Measurements from ENCODE around the gene METTL17. TPM values are rescaled to one million over a fixed set of nuclear protein-coding genes. Genes with fewer than 3 reads are reported as not detected.

The METTL17 gene
- total RNA-seq, 1 donor from 2014 or later, result 63.5 TPM

DNA sequence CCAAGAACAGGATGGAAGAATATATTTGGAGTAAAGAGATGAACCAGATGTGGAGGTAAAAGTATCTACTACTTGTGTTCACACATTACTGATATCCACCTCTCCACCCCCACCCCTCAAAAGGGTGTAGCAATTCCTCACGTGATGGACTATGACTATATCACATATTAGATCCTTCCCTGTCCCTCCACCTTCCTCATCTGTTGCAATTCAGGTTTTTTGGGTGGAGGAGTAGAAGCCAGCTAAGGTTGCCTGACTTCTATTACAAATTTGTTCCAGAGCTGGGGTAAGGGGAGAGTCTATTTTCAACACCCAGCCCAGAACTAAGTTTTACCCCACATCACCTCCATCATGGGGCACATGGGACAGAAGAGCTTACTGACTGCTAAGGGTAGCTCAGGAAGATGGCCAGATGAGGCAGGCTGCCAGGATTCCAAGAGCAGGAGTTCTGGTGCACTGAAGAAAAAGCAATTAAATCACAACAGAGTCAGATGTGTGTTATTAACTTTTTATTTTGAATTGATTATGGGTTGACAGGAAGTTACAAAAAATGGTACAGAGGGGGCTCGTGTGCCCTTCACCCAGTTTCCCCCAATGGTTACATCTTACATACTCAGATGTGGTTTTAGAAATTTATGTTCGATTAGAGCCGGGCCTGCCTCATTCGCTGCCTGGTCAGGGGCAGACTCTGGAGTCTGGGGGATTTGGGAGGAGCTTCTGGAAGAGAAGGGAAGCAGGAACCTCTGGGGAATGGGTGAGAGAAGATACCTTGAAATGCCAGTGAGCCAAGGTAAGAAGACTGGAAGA lies 42.7 kb downstream of the METTL17 start:
- DNase-seq (ENCODE audit: low read depth), result no peak
- TF ChIP-seq, protein P1, sequence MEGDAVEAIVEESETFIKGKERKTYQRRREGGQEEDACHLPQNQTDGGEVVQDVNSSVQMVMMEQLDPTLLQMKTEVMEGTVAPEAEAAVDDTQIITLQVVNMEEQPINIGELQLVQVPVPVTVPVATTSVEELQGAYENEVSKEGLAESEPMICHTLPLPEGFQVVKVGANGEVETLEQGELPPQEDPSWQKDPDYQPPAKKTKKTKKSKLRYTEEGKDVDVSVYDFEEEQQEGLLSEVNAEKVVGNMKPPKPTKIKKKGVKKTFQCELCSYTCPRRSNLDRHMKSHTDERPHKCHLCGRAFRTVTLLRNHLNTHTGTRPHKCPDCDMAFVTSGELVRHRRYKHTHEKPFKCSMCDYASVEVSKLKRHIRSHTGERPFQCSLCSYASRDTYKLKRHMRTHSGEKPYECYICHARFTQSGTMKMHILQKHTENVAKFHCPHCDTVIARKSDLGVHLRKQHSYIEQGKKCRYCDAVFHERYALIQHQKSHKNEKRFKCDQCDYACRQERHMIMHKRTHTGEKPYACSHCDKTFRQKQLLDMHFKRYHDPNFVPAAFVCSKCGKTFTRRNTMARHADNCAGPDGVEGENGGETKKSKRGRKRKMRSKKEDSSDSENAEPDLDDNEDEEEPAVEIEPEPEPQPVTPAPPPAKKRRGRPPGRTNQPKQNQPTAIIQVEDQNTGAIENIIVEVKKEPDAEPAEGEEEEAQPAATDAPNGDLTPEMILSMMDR (conservative IDR thresholded peaks at IDR 0.05; ENCODE audit: low read depth, low read length), result no peak
- no peak overlapping the region for H3K4me3 ChIP-seq (ENCODE audit: low read depth, low read length)

DNA sequence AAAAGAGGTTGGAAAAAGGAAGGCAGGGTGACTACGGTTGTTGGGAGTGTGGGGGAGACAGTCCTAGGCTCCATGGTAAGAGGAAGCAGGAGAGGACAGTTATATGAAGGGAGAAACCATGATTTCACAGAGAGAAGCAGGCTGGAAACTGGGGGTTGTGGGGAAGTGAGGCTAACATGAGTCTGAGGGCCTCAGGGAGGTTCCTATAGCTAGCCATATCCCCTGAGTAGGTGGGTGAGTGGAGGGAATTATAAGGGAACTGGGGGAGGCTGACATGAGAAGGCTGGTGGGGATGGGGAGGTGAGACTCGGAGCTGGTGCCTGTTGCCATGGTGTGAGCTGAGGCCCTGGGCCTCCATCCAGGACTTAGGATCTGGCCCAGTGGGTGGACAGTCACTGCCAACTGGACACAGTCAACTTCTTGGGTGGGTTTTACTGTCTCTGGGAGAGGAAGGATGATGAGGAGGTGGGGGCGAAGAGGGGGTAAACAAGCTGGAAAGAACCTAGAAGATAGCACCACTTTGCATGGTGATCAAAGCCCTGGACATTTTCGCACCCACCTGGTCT lies 43.4 kb downstream of the METTL17 start:
- H3K4me3 ChIP-seq (ENCODE audit: low read depth, low read length), result no peak overlapping the region
- TF ChIP-seq, protein P1 (conservative IDR thresholded peaks at IDR 0.05; ENCODE audit: low read depth, low read length), result no peak

DNA sequence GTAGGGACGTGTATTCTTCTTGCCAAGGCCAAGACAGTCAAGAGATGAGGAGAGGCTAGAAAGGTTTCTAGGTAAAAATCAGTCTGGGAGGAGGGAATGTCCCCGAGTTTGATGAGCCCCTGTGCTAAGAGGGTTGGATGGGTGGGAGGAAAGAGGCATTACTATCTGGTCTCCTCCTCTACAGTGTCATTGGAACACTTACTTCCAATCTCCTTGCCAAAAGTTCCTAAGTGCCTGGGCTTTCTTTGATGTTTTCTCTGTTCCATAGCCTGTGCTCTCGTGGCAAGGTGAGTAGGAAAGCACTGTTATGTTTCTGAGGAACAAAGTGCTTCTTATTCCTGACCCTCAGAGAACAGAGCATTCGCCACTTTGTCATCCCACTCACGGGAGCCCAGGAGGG lies 44.9 kb downstream of the METTL17 start, which contains the start of gene RNASE13:
Gene RNASE13, minus strand, starts transcription at position 101 of the 400 bp plus-strand sequence. CDS start 519 bp downstream, outside the sequence.
- TF ChIP-seq, protein P1 (conservative IDR thresholded peaks at IDR 0.05; ENCODE audit: low read depth, low read length), result no peak
- no peak for DNase-seq (ENCODE audit: low read depth)
- H3K4me3 ChIP-seq (ENCODE audit: low read depth, low read length), result no peak within 1 kb of the TSS

More for the DNA sequence above, 43.4 kb downstream of the METTL17 start:
- DNase-seq (ENCODE audit: low read depth), result no peak

DNA sequence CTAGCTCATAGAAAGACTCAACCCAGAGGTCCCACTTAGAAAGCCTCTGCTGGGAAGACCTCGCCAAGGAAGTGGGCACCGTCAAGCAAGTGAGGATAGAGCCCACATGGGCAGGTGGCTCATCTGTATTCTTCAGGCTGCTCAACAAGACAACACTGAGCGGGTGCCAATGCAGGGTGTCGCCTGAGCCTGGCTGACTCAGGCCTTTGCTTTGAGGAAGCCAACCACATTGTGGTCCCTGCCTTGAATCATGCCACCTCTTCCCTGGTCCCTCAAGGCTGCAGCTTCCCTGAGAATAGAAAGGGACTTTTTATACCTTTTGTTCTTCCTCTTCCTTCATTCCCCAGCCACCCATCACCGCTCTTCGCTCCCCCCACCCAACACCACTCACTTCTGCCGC lies 47.0 kb downstream of the METTL17 start:
- no peak for DNase-seq (ENCODE audit: low read depth)
- H3K4me3 ChIP-seq (ENCODE audit: low read depth, low read length), result no peak overlapping the region
- TF ChIP-seq, protein P1 (conservative IDR thresholded peaks at IDR 0.05; ENCODE audit: low read depth, low read length), result no peak

DNA sequence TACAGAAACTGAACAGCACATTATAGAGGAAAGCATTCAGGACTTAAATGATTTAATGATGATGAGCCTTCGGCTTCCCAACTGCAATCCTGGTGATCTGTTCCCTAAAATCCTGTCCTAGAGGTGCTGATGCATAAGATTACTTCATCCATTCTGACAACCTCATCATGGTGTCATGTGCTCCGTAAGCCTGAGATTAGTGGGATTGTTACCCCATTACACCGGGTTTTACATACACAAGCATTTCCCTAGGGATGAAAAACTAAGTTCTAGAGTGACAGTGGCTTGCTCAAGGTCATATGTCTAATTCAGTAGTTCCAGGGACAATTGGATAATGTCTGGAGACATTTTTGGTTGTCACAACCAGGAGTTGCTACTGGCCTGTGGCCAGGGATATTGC lies 47.4 kb downstream of the METTL17 start:
- DNase-seq (ENCODE audit: low read depth), result no peak
- TF ChIP-seq, protein P1 (conservative IDR thresholded peaks at IDR 0.05; ENCODE audit: low read depth, low read length), result no peak
- H3K4me3 ChIP-seq (ENCODE audit: low read depth, low read length), result no peak overlapping the region

DNA sequence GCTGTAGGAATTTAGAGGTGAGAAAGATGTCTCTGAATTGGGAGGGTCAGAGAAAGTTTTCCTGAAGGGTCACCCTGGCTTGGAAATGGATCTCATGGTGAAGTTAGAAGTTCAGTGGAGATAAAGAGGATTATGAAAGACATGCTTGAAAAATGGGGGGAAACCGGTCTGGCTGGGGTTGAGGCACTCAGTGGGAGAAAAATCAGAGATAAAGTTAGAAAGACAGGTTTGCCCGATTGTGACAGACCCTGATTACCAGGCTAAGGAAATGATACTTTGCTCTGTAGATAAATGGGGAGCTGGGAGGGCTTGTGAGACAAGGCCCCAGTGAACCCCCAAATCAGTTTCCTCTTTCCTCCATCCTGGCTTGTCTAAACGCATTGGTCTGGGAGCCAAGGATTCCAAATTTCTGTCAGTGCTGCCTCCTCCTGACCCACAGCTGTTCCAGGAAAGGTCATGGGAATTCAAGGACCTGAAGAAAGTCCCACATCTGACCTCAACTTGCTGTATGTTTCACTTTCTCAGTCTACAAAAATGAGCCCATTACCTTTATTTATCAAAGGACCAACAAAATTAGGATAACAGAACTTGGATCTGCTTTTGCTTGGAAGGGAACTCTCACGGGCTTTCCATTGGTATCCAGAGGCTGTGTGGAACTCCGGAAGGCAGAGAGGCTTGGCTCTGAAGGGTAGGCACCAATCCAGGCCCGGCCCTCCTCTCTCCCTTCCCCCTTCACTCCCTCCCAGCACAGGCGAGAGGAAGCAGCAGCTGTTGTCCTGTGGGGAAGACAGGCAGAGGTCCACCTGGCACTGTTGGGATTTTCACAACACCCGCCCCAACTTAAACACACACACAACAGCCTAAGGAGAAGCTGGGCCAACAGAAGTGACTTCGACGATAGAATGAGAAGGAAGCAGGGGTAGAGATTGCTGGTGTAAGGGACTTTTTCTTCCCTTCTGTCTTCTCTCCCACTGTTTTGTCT lies 49.0 kb downstream of the METTL17 start:
- no peak for DNase-seq (ENCODE audit: low read depth)
- TF ChIP-seq, protein P1 (conservative IDR thresholded peaks at IDR 0.05; ENCODE audit: low read depth, low read length), result no peak
- H3K4me3 ChIP-seq (ENCODE audit: low read depth, low read length), result no peak overlapping the region
